H9 (cell line): Measurements from ENCODE around the gene HNF1B. TPM values are rescaled to one million over a fixed set of nuclear protein-coding genes. Genes with fewer than 3 reads are reported as not detected.
A peak's percentile ranks its signal among the peaks of the same experiment; 100 is the strongest.

ENCODE experiments used
- DNase-seq: peaks from one replicate; pipeline ENCODE4 v3.0.0-alpha.2; 2017
- H2AFZ ChIP-seq: one replicate; pipeline ENCODE4 v1.6.1; 2013; ENCODE audit warnings: mild to moderate bottlenecking, low read length, control low read depth, moderate library complexity
- H2AK5ac ChIP-seq: 2 replicates; pipeline ENCODE4 v1.6.1; 2013; ENCODE audit warnings: low read length, control low read depth, mixed read lengths; ENCODE audit not compliant: insufficient read length
- H2BK120ac ChIP-seq: one replicate; pipeline ENCODE4 v1.6.1; 2013; ENCODE audit warnings: low read depth, mild to moderate bottlenecking, low read length, control low read depth, inconsistent platforms; ENCODE audit not compliant: poor library complexity, severe bottlenecking
- H2BK12ac ChIP-seq: 2 replicates; pipeline ENCODE4 v1.6.1; 2013; ENCODE audit warnings: low read length, control low read depth, mixed read lengths, low read depth; ENCODE audit not compliant: insufficient read length
- H2BK15ac ChIP-seq: 2 replicates; pipeline ENCODE4 v1.6.1; 2013; ENCODE audit warnings: low read depth, low read length, control low read depth
- H2BK20ac ChIP-seq: one replicate; pipeline ENCODE4 v1.6.1; 2013; ENCODE audit warnings: low read depth, mild to moderate bottlenecking, low read length, control low read depth, inconsistent platforms; ENCODE audit not compliant: poor library complexity, severe bottlenecking
- H2BK5ac ChIP-seq: 2 replicates; pipeline ENCODE4 v1.6.1; 2013; ENCODE audit warnings: low read length, control low read depth, mixed read lengths; ENCODE audit not compliant: insufficient read length
- H3K14ac ChIP-seq: 2 replicates; pipeline ENCODE4 v1.6.1; 2013; ENCODE audit warnings: low read length, control low read depth; ENCODE audit not compliant: insufficient read depth
- H3K18ac ChIP-seq: 2 replicates; pipeline ENCODE4 v1.6.1; 2013; ENCODE audit warnings: low read depth, mild to moderate bottlenecking, mixed read lengths, low read length, control low read depth; ENCODE audit not compliant: insufficient read length
- H3K23ac ChIP-seq: 2 replicates; pipeline ENCODE4 v1.6.1; 2013; ENCODE audit warnings: low read length, control low read depth, mixed read lengths, low read depth; ENCODE audit not compliant: insufficient read length
- H3K23me2 ChIP-seq: 2 replicates; pipeline ENCODE4 v1.6.1; 2013; ENCODE audit warnings: low read depth, mild to moderate bottlenecking, mixed read lengths, low read length, control low read depth; ENCODE audit not compliant: insufficient read length, poor library complexity, severe bottlenecking
- H3K27ac ChIP-seq: 2 replicates; pipeline ENCODE4 v1.5.1; 2013; ENCODE audit warnings: low read length, control low read depth, mixed read lengths, low read depth; ENCODE audit not compliant: insufficient read length
- H3K27me3 ChIP-seq: 2 replicates; pipeline ENCODE4 v1.6.1; 2013; ENCODE audit warnings: low read length, control low read depth, inconsistent platforms; ENCODE audit not compliant: insufficient read depth
- H3K4ac ChIP-seq: 2 replicates; pipeline ENCODE4 v1.6.1; 2013; ENCODE audit warnings: low read depth, mild to moderate bottlenecking, control low read depth, inconsistent platforms, low read length, moderate library complexity
- H3K4me1 ChIP-seq: 2 replicates; pipeline ENCODE4 v1.6.1; 2013; ENCODE audit warnings: low read length, control low read depth, inconsistent platforms; ENCODE audit not compliant: insufficient read depth
- H3K4me2 ChIP-seq: 2 replicates; pipeline ENCODE4 v1.6.1; 2013; ENCODE audit warnings: low read length, control low read depth, mixed read lengths; ENCODE audit not compliant: insufficient read length, insufficient read depth
- H3K56ac ChIP-seq: 2 replicates; pipeline ENCODE4 v1.6.1; 2013; ENCODE audit warnings: low read depth, mild to moderate bottlenecking, mixed read lengths, low read length, control low read depth; ENCODE audit not compliant: insufficient read length
- H3K79me1 ChIP-seq: 2 replicates; pipeline ENCODE4 v1.6.1; 2013; ENCODE audit warnings: low read depth, mild to moderate bottlenecking, moderate library complexity, low read length, control low read depth, inconsistent platforms; ENCODE audit not compliant: insufficient read depth, poor library complexity, severe bottlenecking
- H3K79me2 ChIP-seq: 2 replicates; pipeline ENCODE4 v1.6.1; 2013; ENCODE audit warnings: low read length, control low read depth, inconsistent platforms; ENCODE audit not compliant: insufficient read depth
- H3K9ac ChIP-seq: 2 replicates; pipeline ENCODE4 v1.6.1; 2013; ENCODE audit warnings: low read length, control low read depth, mixed read lengths; ENCODE audit not compliant: insufficient read length; ENCODE audit errors: extremely low read depth
- H3K9me3 ChIP-seq: one replicate; pipeline ENCODE4 v1.6.1; 2013; ENCODE audit warnings: low read depth, low read length, inconsistent platforms; ENCODE audit not compliant: control insufficient read depth
- H3T11ph ChIP-seq: one replicate; pipeline ENCODE4 v1.6.1; 2013; ENCODE audit warnings: mild to moderate bottlenecking, low read length, control low read depth, inconsistent platforms
- H4K20me1 ChIP-seq: one replicate; pipeline ENCODE4 v1.6.1; 2013; ENCODE audit not compliant: control insufficient read depth, insufficient read length, insufficient read depth
- H4K5ac ChIP-seq: 2 replicates; pipeline ENCODE4 v1.6.1; 2013; ENCODE audit warnings: low read depth, mild to moderate bottlenecking, mixed read lengths, low read length, control low read depth; ENCODE audit not compliant: insufficient read length
- H4K8ac ChIP-seq: replicated peaks from 2 replicates; pipeline ENCODE4 v1.6.1; 2013; ENCODE audit warnings: low read length, control low read depth, mixed read lengths, low read depth; ENCODE audit not compliant: insufficient read length
- H4K91ac ChIP-seq: 2 replicates; pipeline ENCODE4 v1.6.1; 2013; ENCODE audit warnings: low read depth, mild to moderate bottlenecking, moderate library complexity, mixed read lengths, low read length, control low read depth; ENCODE audit not compliant: insufficient read length
- H3K27ac Mint-ChIP-seq, 3 experiments: 2 replicates in 2 of 3; 3 replicates in 1 of 3; pipeline ENCODE4 v1.8.0; 2020 to 2021; ENCODE audit warnings: mixed read lengths in 3 of 3, mild to moderate bottlenecking in 1 of 3, moderate library complexity in 1 of 3
- H3K27me3 Mint-ChIP-seq: 2 replicates; pipeline ENCODE4 v1.8.0; 2021; ENCODE audit warnings: low read depth, mild to moderate bottlenecking, moderate library complexity, mixed read lengths
- H3K36me3 Mint-ChIP-seq, 3 experiments: 2 replicates in 2 of 3; 3 replicates in 1 of 3; pipeline ENCODE4 v1.8.0; 2020 to 2021; ENCODE audit warnings: low read depth in 3 of 3, mixed read lengths in 3 of 3; ENCODE audit not compliant: insufficient read depth in 1 of 3
- H3K4me1 Mint-ChIP-seq, 2 experiments: 2 replicates each; pipeline ENCODE4 v1.8.0; 2020; ENCODE audit warnings: mixed read lengths in 2 of 2
- H3K4me3 Mint-ChIP-seq, 2 experiments: 2 replicates in 1 of 2; 3 replicates in 1 of 2; pipeline ENCODE4 v1.8.0; 2020 to 2021; ENCODE audit warnings: mild to moderate bottlenecking in 2 of 2, mixed read lengths in 2 of 2, moderate library complexity in 1 of 2
- H3K9me3 Mint-ChIP-seq, 2 experiments: 2 replicates in 1 of 2; 3 replicates in 1 of 2; pipeline ENCODE4 v1.8.0; 2020; ENCODE audit warnings: mild to moderate bottlenecking in 2 of 2, mixed read lengths in 2 of 2, moderate library complexity in 1 of 2
- CTCF ChIP-seq: fragments of 200-600 bp; sonication (generic); conservative IDR thresholded peaks from 3 replicates; pipeline ENCODE4 v1.8.0; 2021; ENCODE audit warnings: antibody characterized with exemption, mild to moderate bottlenecking
- WGBS: extraction: QIAGEN DNeasy Blood & Tissue Kit; methylation state at CpG from one replicate; pipeline ENCODE4 v1.1.7; 2013; ENCODE audit warnings: missing lambda C conversion rate, low lambda C conversion rate, mixed read lengths; ENCODE audit not compliant: insufficient read length; ENCODE audit errors: extremely low coverage; 5-methylcytosine and 5-hydroxymethylcytosine counted together
- total RNA-seq: library from RNA; stranded (reverse); gene quantifications from 2 replicates; pipeline ENCODE4 v1.2.1, GENCODE V29; 2021

Gene HNF1B
- total RNA-seq, 1 experiment from 2014 or later = not detected

DNA sequence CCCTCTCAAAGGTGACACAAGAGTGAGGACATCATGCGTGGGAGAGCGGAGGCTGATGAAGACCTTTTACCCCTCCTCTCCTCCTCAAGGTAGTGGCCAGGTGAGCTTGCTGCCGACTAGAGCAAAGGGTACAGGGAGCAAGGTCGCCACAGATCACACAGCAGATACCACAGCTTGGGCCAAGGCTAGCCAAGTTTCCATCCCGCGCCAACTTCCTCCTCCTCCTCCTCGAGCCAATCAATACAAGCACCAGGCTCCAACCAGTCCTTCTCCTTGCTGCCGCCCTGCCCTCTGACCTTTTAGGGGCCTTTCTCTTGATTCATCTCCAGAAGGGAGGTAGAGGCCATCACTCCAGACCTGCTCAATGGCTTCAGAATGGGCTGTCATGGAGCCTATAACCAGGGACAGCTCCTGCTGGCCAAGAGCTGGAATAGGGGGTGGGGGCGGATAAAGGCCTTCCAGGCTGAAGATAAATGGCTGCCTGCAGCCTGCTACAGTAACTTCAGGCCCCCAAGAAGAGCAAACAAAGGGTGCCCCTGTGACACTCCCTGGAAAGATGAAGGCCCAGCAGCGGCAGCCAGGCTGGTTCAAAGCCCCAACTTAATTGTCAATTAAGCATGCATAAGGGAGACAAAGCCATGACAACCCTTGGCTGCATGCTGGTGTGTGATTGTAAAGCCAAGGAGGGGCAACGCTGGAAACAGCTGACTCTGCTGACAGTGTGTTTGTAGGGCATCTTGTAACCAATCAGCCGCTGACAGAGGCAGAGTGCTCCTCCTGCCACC is 17.8 kb downstream of the HNF1B start:
- Histone ChIP-seq H2AFZ (no peak overlapping the region), H3K4me2 (no peak overlapping the region), H3K79me2 (no peaks in the 10 kb centered on the region), H2BK15ac (no peak overlapping the region), H2BK5ac (no peak overlapping the region), H2BK20ac (no peak overlapping the region), H2BK12ac (no peak overlapping the region), H3K56ac (no peak overlapping the region), H3K23ac (no peak overlapping the region), H2AK5ac (no peak overlapping the region), H4K20me1 (no peaks in the 10 kb centered on the region), H2BK120ac (no peak overlapping the region), H3K27ac (no peak overlapping the region), H3K18ac (no peak overlapping the region), H3K14ac (no peak overlapping the region), H3K9me3 (no peaks in the 10 kb centered on the region), H4K5ac (no peak overlapping the region), H4K91ac (no peak overlapping the region), H3K23me2 (no peaks in the 10 kb centered on the region), H3K4ac (no peak overlapping the region), H4K8ac (no peak overlapping the region), H3T11ph (no peak overlapping the region), H3K27me3 (no peaks in the 10 kb centered on the region; the same call in 1 of the 2 replicates), H3K79me1 (no peaks in the 10 kb centered on the region), H3K9ac (no peak overlapping the region), H3K4me1 (no peaks in the 10 kb centered on the region)
- TF ChIP-seq CTCF = no peak
- peaks cover 6 to 40% of the 10 kb centered on the region in 2 experiments for H3K4me1 Mint-ChIP-seq
- H3K9me3 Mint-ChIP-seq = no peaks in the 10 kb centered on the region
- H3K4me3 Mint-ChIP-seq = no peak overlapping the region
- WGBS = no CpG with 5 or more reads among the region's 12 CpGs
- H3K27ac Mint-ChIP-seq = peak overlapping the region in 1 of 3 experiments; percentile 31; a peak in 1 of 7 replicates
- no peaks in the 10 kb centered on the region for H3K36me3 Mint-ChIP-seq
- no peak for DNase-seq
- peaks cover 37% of the 10 kb centered on the region for H3K27me3 Mint-ChIP-seq
